GM18517 (cell line): ENCODE measurements around the gene CD320.
"Not testable (repeated sequence)": the region's sequence is repeated elsewhere in the genome, so short reads cannot be mapped to it uniquely, and the experiment has no call there.

Experiments used
- ATAC-seq: cut with Tn5 transposase; IDR thresholded peaks from one replicate; pipeline ENCODE4 v1.9.1; 2021; ENCODE audit warnings: mild to moderate bottlenecking, moderate library complexity; ENCODE audit not compliant: unreplicated experiment

The CD320 gene

GRCh38 chr19:8333767-8334457 is 25.8 kb upstream of the CD320 start:
- no peak for ATAC-seq

- ATAC-seq = no peak
Measured at GRCh38 chr19:8332976-8333766, 25.0 kb upstream of the CD320 start.

- ATAC-seq = no peak
Measured at GRCh38 chr19:8331263-8331845, 23.2 kb upstream of the CD320 start.

- no peak for ATAC-seq
Measured at GRCh38 chr19:8329996-8330395, 21.8 kb upstream of the CD320 start.

GRCh38 chr19:8325454-8325853 is 17.3 kb upstream of the CD320 start:
- no peak for ATAC-seq

GRCh38 chr19:8324186-8325050 is 16.3 kb upstream of the CD320 start:
- ATAC-seq = no peak

GRCh38 chr19:8323781-8324185 is 15.6 kb upstream of the CD320 start:
- no peak for ATAC-seq

GRCh38 chr19:8322638-8322997 is 14.5 kb upstream of the CD320 start:
- ATAC-seq = no peak

- ATAC-seq = no peak
Measured at GRCh38 chr19:8321986-8322637, 14.0 kb upstream of the CD320 start.

- ATAC-seq = peak; percentile 78
Measured at GRCh38 chr19:8321067-8321985, 13.2 kb upstream of the CD320 start, which contains the start of the genes NDUFA7 and RPS28. Gene NDUFA7 (minus strand): TSS chr19:8321375. CDS start chr19:8321358, 17 bp downstream. Gene RPS28 (plus strand): TSS chr19:8321496. CDS start chr19:8321531, 35 bp downstream.

- ATAC-seq = no peak
Measured at GRCh38 chr19:8320564-8321066, 12.5 kb upstream of the CD320 start.

- ATAC-seq = no peak
Measured at GRCh38 chr19:8319807-8320520, 11.8 kb upstream of the CD320 start.

GRCh38 chr19:8318835-8319234 is 10.7 kb upstream of the CD320 start:
- ATAC-seq = not testable (repeated sequence)

GRCh38 chr19:8316351-8317125 is 8.4 kb upstream of the CD320 start:
- ATAC-seq = no peak

- ATAC-seq = not testable (repeated sequence)
Measured at GRCh38 chr19:8314981-8315640, 7.0 kb upstream of the CD320 start.

- ATAC-seq = no peak
Measured at GRCh38 chr19:8311461-8312260, 3.5 kb upstream of the CD320 start.
